RWPE2 (cell line): ENCODE data around the gene TFDP2.
A peak's percentile ranks its signal among the peaks of the same experiment; 100 is the strongest.
"Not testable (repeated sequence)": the region's sequence is repeated elsewhere in the genome, so short reads cannot be mapped to it uniquely, and the experiment has no call there.

ENCODE experiments used
- ATAC-seq: fragments of 200-7000 bp; cut with Tn5 transposase; 3 replicates; pipeline ENCODE4 v1.9.1; 2021; ENCODE audit warnings: low read depth
- DNase-seq: peaks from one replicate; pipeline ENCODE4 v3.0.0-alpha.2; 2020; ENCODE audit warnings: low spot score
- H3K27ac ChIP-seq: fragments of 450-650 bp; 2 replicates; pipeline ENCODE4 v1.5.1; 2017; ENCODE audit warnings: mild to moderate bottlenecking; ENCODE audit not compliant: poor library complexity, severe bottlenecking
- H3K27me3 ChIP-seq: fragments of 250-450 bp; sonication (Bioruptor Pico); 2 replicates; pipeline ENCODE4 v1.5.1; 2021; ENCODE audit warnings: mild to moderate bottlenecking, moderate library complexity; ENCODE audit not compliant: insufficient read depth, poor library complexity, severe bottlenecking
- H3K36me3 ChIP-seq: fragments of 250-450 bp; sonication (Bioruptor Pico); 2 replicates; pipeline ENCODE4 v1.5.1; 2020; ENCODE audit warnings: low read depth, mild to moderate bottlenecking, moderate library complexity
- H3K4me1 ChIP-seq: fragments of 250-450 bp; sonication (Bioruptor Pico); 2 replicates; pipeline ENCODE4 v1.5.1; 2021; ENCODE audit warnings: mild to moderate bottlenecking, moderate library complexity; ENCODE audit not compliant: insufficient read depth, poor library complexity, severe bottlenecking
- H3K4me3 ChIP-seq: fragments of 250-450 bp; sonication (Bioruptor Pico); 2 replicates; pipeline ENCODE4 v1.5.1; 2021; ENCODE audit warnings: mild to moderate bottlenecking, moderate library complexity; ENCODE audit not compliant: severe bottlenecking
- H3K9me3 ChIP-seq: fragments of 250-450 bp; sonication (Bioruptor Pico); 2 replicates; pipeline ENCODE4 v1.5.1; 2021; ENCODE audit warnings: mild to moderate bottlenecking, moderate library complexity; ENCODE audit not compliant: severe bottlenecking
- TF ChIP-seq, protein P1 (sequence below): fragments of 450-650 bp; IDR thresholded peaks from one replicate; pipeline ENCODE4 v1.5.1; 2017; ENCODE audit warnings: mild to moderate bottlenecking, moderate library complexity; ENCODE audit not compliant: poor library complexity, severe bottlenecking

TFDP2 gene

DNA sequence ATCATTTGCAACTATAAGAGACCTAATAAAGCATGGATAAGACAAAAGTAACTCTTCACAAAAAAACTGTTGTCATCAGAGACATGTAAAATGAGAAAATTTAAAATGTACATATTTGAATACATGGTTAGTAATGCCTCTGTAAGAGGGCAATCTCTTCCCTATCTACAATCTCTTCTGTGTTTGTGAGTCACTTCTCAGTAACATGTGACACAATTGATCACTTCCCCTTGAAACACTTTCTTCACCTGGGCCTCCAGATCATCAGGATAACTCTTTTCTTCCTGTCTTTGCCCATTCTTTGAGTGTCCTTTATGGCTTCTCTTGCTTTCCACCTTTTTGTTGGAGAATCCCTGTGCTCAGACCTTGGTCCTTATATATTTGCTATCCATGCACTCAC is 50.4 kb downstream of the TFDP2 start:
- H3K4me1 ChIP-seq: no peaks in the 10 kb centered on the region
- ATAC-seq (peak; percentile 62; the same call in 2 of the 3 replicates), DNase-seq (no peak)
- H3K27ac ChIP-seq: no peak overlapping the region
- no peaks in the 10 kb centered on the region for H3K9me3 ChIP-seq
- TF ChIP-seq, protein P1, sequence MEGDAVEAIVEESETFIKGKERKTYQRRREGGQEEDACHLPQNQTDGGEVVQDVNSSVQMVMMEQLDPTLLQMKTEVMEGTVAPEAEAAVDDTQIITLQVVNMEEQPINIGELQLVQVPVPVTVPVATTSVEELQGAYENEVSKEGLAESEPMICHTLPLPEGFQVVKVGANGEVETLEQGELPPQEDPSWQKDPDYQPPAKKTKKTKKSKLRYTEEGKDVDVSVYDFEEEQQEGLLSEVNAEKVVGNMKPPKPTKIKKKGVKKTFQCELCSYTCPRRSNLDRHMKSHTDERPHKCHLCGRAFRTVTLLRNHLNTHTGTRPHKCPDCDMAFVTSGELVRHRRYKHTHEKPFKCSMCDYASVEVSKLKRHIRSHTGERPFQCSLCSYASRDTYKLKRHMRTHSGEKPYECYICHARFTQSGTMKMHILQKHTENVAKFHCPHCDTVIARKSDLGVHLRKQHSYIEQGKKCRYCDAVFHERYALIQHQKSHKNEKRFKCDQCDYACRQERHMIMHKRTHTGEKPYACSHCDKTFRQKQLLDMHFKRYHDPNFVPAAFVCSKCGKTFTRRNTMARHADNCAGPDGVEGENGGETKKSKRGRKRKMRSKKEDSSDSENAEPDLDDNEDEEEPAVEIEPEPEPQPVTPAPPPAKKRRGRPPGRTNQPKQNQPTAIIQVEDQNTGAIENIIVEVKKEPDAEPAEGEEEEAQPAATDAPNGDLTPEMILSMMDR: no peak
- H3K4me3 ChIP-seq: no peak overlapping the region
- H3K27me3 ChIP-seq: no peaks in the 10 kb centered on the region
- no peaks in the 10 kb centered on the region for H3K36me3 ChIP-seq

DNA sequence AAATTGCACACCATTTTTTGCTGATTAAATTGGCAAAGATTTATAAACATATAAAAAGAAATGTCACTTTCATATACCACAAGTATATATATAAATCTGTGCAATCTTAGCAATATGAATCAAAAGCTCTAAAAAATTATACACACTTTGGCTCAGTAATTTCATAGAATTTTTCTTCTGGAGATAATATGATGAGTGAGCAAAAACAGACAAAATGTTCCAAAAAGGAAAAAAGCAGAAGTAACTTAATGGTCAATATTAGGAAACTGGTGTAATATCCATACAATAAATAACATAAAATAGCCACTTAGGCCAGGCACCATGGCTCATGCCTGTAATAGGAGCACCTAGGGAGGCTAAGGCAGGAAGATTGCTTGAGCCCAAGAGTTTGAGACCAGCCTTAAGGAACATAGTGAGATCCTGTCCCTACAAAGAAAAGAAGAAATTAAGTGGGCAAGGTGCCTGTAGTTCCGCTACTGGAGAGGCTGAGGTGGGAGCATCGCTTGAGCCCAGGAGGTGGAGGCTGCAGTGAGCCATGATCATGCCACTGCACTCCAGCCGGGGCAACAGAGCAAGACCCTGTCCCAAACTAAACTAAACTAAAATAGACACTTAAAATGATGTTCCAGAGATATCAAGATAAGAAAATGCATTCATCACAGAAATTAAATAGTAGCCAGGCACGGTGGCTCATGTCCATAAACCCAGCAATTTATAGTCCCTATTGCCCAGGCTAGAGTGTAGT is 52.1 kb downstream of the TFDP2 start:
- no peak for DNase-seq
- H3K9me3 ChIP-seq: no peaks in the 10 kb centered on the region
- ATAC-seq: no peak
- TF ChIP-seq, protein P1: no peak
- no peak overlapping the region for H3K27ac ChIP-seq
- H3K27me3 ChIP-seq: no peaks in the 10 kb centered on the region
- no peak overlapping the region for H3K4me3 ChIP-seq
- H3K36me3 ChIP-seq: no peaks in the 10 kb centered on the region
- H3K4me1 ChIP-seq: no peaks in the 10 kb centered on the region

DNA sequence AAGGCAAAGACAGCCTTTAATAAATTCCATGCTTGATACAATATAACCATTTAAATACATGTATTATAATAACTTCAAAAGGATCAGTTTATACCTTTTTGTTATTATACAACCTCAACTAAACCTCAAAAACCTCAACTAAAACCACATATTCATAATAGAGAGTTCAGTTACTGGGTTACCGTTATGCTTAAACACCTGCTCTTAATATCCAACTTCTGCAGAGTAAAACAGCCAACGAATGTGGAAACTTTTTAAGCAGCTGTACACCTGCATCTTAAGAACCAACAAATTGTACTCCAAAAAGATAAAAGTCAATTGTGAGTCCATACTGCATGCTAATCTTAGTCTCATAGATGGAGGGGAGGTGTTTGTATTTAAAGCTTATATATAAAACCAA is 53.5 kb downstream of the TFDP2 start:
- no peak for ATAC-seq
- H3K36me3 ChIP-seq: no peaks in the 10 kb centered on the region
- H3K4me1 ChIP-seq: no peaks in the 10 kb centered on the region
- H3K9me3 ChIP-seq: no peaks in the 10 kb centered on the region
- H3K4me3 ChIP-seq: no peak overlapping the region
- no peaks in the 10 kb centered on the region for H3K27me3 ChIP-seq
- no peak overlapping the region for H3K27ac ChIP-seq
- TF ChIP-seq, protein P1: no peak
- no peak for DNase-seq

DNA sequence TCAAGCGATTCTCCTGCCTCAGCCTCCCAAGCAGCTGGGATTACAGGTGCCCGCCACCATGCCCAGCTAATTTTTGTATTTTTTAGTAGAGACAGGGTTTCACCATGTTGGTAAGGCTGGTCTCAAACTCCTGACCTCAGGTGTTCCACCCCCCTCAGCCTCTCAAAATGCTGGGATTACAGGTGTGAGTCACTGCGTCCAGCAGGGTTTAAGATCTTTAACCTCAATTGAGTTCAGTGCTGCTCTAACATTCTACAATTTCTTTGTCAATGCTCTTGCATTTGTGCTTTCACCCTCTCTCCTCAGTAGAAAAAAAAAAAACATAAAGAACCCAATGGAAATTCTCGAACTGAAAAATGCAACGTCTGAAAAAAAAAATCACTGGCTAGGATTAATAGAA is 60.4 kb downstream of the TFDP2 start:
- DNase-seq, H3K36me3 ChIP-seq, H3K4me3 ChIP-seq, ATAC-seq, H3K27me3 ChIP-seq, H3K9me3 ChIP-seq: not testable (repeated sequence)
- peak overlapping the region; percentile 88 for H3K27ac ChIP-seq
- peaks cover 16% of the 10 kb centered on the region for H3K4me1 ChIP-seq

DNA sequence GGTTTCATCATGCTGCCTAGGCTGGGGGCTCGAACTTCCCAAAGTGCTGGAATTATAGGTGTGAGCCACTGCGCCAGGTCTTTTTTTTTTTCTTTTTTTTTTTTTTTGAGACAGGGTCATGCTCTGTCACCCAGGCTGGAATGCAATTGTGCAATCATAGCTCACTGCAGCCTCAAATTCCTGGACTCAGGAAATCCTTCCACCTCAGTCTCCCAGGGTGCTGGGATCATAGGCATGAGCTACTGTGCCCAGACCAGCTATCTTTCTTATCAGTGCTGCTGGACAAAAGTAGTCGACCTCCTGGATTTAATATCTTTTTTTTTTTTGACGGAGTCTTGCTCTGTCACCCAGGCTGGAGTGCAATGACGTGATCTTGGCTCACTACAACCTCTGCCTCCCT is 60.8 kb downstream of the TFDP2 start:
- Histone ChIP-seq H3K36me3 (no peaks in the 10 kb centered on the region), H3K27ac (peak overlapping the region; percentile 88), H3K4me1 (peaks cover 16% of the 10 kb centered on the region), H3K4me3 (no peak overlapping the region), H3K9me3 (no peaks in the 10 kb centered on the region), H3K27me3 (no peaks in the 10 kb centered on the region)
- TF ChIP-seq, protein P1: no peak
- DNase-seq: no peak
- peak; percentile 29; the same call in 1 of the 3 replicates for ATAC-seq
